SK-N-SH (cell line): ENCODE measurements around the gene EHD1. TPM values are rescaled to one million over a fixed set of nuclear protein-coding genes. Genes with fewer than 3 reads are reported as not detected.

Experiments used
- CTCF ChIA-PET: fragments of 300-600, 350-600 bp; formaldehyde crosslinking; extraction: SDS; loops from one replicate; lab custom pipeline; 2021; lab: Yijun Ruan, JAX
- POLR2A ChIA-PET: fragments of 350-600 bp; sonication (Branson Sonifier 250); formaldehyde crosslinking; extraction: SDS; loops from one replicate; lab custom pipeline; 2020; ENCODE audit warnings: antibody characterized with exemption, inconsistent platforms; lab: Yijun Ruan, JAX
- DNase-seq: peaks from one replicate; pipeline ENCODE4 v3.0.0; 2012
- H2AFZ ChIP-seq: fragments of 200-600 bp; sonication (generic); 2 replicates; pipeline ENCODE4 v1.8.1; 2016; ENCODE audit warnings: antibody characterized with exemption, mild to moderate bottlenecking, low read depth
- H3F3A ChIP-seq: fragments of 200-600 bp; sonication (generic); replicated peaks from 2 replicates; pipeline ENCODE3; 2016; ENCODE audit warnings: antibody characterized with exemption, mild to moderate bottlenecking; ENCODE audit not compliant: insufficient read depth
- H3K27ac ChIP-seq, 2 experiments: fragments of 200-500 bp in 1 of 2; fragments of 200-600 bp in 1 of 2; sonication (Bioruptor generic) in 1 of 2; sonication (generic), shearing (Covaris generic) in 1 of 2; 2 replicates each; pipeline versions ENCODE4 v1.5.1 to v1.6.1; 2014 to 2016; ENCODE audit warnings: low read depth in 2 of 2, inconsistent platforms in 1 of 2, low read length in 1 of 2, mild to moderate bottlenecking in 1 of 2, mixed read lengths in 1 of 2
- H3K27me3 ChIP-seq: fragments of 200-600 bp; sonication (generic), shearing (Covaris generic); 2 replicates; pipeline ENCODE4 v1.6.1; 2016; ENCODE audit warnings: mixed run types; ENCODE audit not compliant: insufficient read depth
- H3K36me3 ChIP-seq, 2 experiments: fragments of 200-500 bp in 1 of 2; fragments of 200-600 bp in 1 of 2; sonication (Bioruptor generic) in 1 of 2; sonication (generic) in 1 of 2; replicated peaks in 1 of 2; 2 replicates each; pipeline versions ENCODE3 to v1.5.1; 2014 to 2016; ENCODE audit warnings: low read length in 1 of 2, mild to moderate bottlenecking in 1 of 2; ENCODE audit not compliant: insufficient read depth in 2 of 2, control insufficient read depth in 1 of 2
- H3K4me1 ChIP-seq, 2 experiments: fragments of 200-500 bp in 1 of 2; fragments of 200-600 bp in 1 of 2; sonication (Bioruptor generic) in 1 of 2; sonication (generic), shearing (Covaris generic) in 1 of 2; 2 replicates each; pipeline versions ENCODE4 v1.5.1 to v1.6.1; 2014 to 2016; ENCODE audit warnings: low read depth in 1 of 2, low read length in 1 of 2, mixed run types in 1 of 2; ENCODE audit not compliant: insufficient read depth in 2 of 2, control insufficient read depth in 1 of 2
- H3K4me2 ChIP-seq: fragments of 200-600 bp; sonication (generic), shearing (Covaris generic); 2 replicates; pipeline ENCODE4 v1.6.1; 2017; ENCODE audit warnings: mixed run types
- H3K4me3 ChIP-seq, 2 experiments: fragments of 200-500 bp in 1 of 2; fragments of 200-600 bp in 1 of 2; sonication (Bioruptor generic) in 1 of 2; sonication (generic), shearing (Covaris generic) in 1 of 2; 2 replicates each; pipeline versions ENCODE4 v1.5.1 to v1.8.1; 2014 to 2016; ENCODE audit warnings: low read depth in 2 of 2, inconsistent platforms in 1 of 2, low read length in 1 of 2, mild to moderate bottlenecking in 1 of 2, mixed read lengths in 1 of 2, moderate library complexity in 1 of 2
- H3K79me2 ChIP-seq: fragments of 200-600 bp; sonication (generic); 2 replicates; pipeline ENCODE4 v1.8.1; 2017; ENCODE audit warnings: mild to moderate bottlenecking; ENCODE audit not compliant: insufficient read depth
- H3K9ac ChIP-seq: fragments of 200-600 bp; sonication (generic); 2 replicates; pipeline ENCODE4 v1.6.1; 2017; ENCODE audit warnings: mixed run types
- H3K9me2 ChIP-seq: fragments of 200-600 bp; sonication (generic); 2 replicates; pipeline ENCODE4 v1.6.1; 2017; ENCODE audit warnings: mixed run types
- H3K9me3 ChIP-seq: fragments of 200-600 bp; sonication (generic); 2 replicates; pipeline ENCODE4 v1.6.1; 2017; ENCODE audit warnings: mixed run types, mild to moderate bottlenecking, moderate library complexity
- H4K20me1 ChIP-seq: fragments of 200-600 bp; sonication (generic); 2 replicates; pipeline ENCODE4 v1.6.1; 2017; ENCODE audit warnings: mild to moderate bottlenecking, mixed run types; ENCODE audit not compliant: insufficient read depth
- EP300 ChIP-seq, 2 experiments: IDR thresholded peaks; 2 replicates each; pipeline versions ENCODE4 v1.4.0 to v1.6.1; 2012; ENCODE audit warnings: borderline replicate concordance in 1 of 2, low read depth in 1 of 2, low read length in 1 of 2
- FOXM1 ChIP-seq: IDR thresholded peaks from 2 replicates; pipeline ENCODE4 v1.4.0; 2012; ENCODE audit warnings: low read depth, mild to moderate bottlenecking
- GATA2 ChIP-seq: sonication (generic); formaldehyde crosslinking; IDR thresholded peaks from 2 replicates; pipeline ENCODE4 v1.5.0; 2020; ENCODE audit warnings: mild to moderate bottlenecking, missing genetic modification reagents
- MXI1 ChIP-seq: IDR thresholded peaks from 2 replicates; pipeline ENCODE4 v1.6.1; 2012; ENCODE audit warnings: mild to moderate bottlenecking, low read depth, low read length, improper control_type of control experiment
- NRF1 ChIP-seq: IDR thresholded peaks from 2 replicates; pipeline ENCODE4 v1.6.1; 2012; ENCODE audit warnings: low read depth, mild to moderate bottlenecking, low read length
- POLR2AphosphoS5 ChIP-seq: IDR thresholded peaks from 2 replicates; pipeline ENCODE4 v1.6.1; 2012; ENCODE audit warnings: low read depth, low read length
- RFX5 ChIP-seq: IDR thresholded peaks from 2 replicates; pipeline ENCODE4 v1.6.1; 2012; ENCODE audit warnings: mild to moderate bottlenecking, improper control_type of control experiment, low read length
- SIN3A ChIP-seq: IDR thresholded peaks from 2 replicates; pipeline ENCODE4 v1.6.1; 2012; ENCODE audit warnings: low read depth, mild to moderate bottlenecking, low read length, moderate library complexity, borderline replicate concordance
- TCF12 ChIP-seq: IDR thresholded peaks from 2 replicates; pipeline ENCODE4 v1.4.0; 2012
- YY1 ChIP-seq: IDR thresholded peaks from 2 replicates; pipeline ENCODE4 v1.4.0; 2012; ENCODE audit warnings: low read depth, mild to moderate bottlenecking
- WGBS: methylation state at CpG from one replicate; pipeline ENCODE4 v1.1.6; 2017; ENCODE audit warnings: low lambda C conversion rate; 5-methylcytosine and 5-hydroxymethylcytosine counted together
- polyA plus RNA-seq, 3 experiments: library from polyadenylated mRNA; depleted of rRNA; stranded (reverse); fragments of >200 nt; gene quantifications; 2 replicates each; pipeline ENCODE4 v1.2.3, GENCODE V29; 2012
- TF ChIP-seq, protein P1 (sequence below): fragments of 150-350 bp; IDR thresholded peaks from 2 replicates; pipeline ENCODE4 v1.6.1; 2016; ENCODE audit warnings: mild to moderate bottlenecking, low read depth, low read length
- TF ChIP-seq, protein P2 (sequence below): fragments of 200-600 bp; sonication (generic); IDR thresholded peaks from 2 replicates; pipeline ENCODE4 v1.6.1; 2017; ENCODE audit warnings: antibody characterized with exemption, mild to moderate bottlenecking, moderate library complexity
- TF ChIP-seq, protein P3 (sequence below): IDR thresholded peaks from 2 replicates; pipeline ENCODE4 v1.4.0; 2012; ENCODE audit warnings: low read depth, borderline replicate concordance

The EHD1 gene
- polyA plus RNA-seq, 1 of the 3 experiments (the other 2 are of a cell fraction): 93.3 TPM

DNA sequence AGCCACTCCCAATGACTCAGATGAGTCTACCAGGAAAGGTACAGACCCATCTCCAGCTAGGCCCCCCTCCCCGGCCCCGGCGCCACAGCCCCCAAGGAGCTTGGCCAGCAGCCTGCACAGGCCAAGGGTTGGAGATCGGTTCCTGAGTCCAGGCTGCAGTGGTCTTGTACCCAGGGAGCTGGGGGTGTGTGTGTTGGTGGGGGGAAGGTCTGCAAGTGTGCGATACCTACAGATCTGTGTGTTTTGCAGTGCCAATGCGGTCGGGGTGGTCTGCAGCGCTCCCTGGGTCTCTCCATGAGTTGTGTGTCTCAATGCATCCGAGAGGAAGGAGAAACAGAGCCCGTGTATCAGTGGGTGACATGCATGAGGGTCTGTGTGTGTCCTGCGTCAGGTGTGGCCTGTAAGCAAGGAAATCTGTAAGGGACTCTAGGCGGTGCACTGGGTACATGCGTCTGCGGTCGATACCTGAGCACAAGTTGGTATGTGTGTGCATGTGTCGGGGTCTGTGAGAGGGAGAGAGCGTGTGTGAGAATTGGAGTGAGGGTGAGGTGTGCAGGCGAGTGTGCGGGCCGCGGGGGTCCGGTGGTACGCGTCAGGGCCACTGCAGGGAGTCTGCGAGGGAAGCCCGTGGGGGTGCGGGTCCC, 34.6 kb downstream of the EHD1 start:
- Histone ChIP-seq H3K36me3 (no peaks in the 10 kb centered on the region), H3K9me3 (no peaks in the 10 kb centered on the region), H4K20me1 (no peaks in the 10 kb centered on the region), H3K9ac (no peak overlapping the region), H3K27ac (no peak overlapping the region), H3K4me3 (peak overlapping the region in 1 of 2 experiments; percentile 37; a peak in 2 of 4 replicates), H3K9me2 (no peaks in the 10 kb centered on the region), H3K79me2 (no peaks in the 10 kb centered on the region), H3K27me3 (no peaks in the 10 kb centered on the region), H2AFZ (no peak overlapping the region), H3F3A (peaks cover 15% of the 10 kb centered on the region), H3K4me1 (peaks cover 5 to 7% of the 10 kb centered on the region in 2 experiments; a peak in 2 of 4 replicates), H3K4me2 (no peak overlapping the region)
- WGBS: 78% methylated on average over 24 of the region's 27 CpGs
- DNase-seq: no peak
- CTCF ChIA-PET: interaction anchor here (1.0 to 12.8 kb wide), 15 partner anchors 9 to 491 kb away, joined by 3 to 530 read pairs (median 5); partner anchors contain the start of genes EHD1 and MAP4K2
- POLR2A ChIA-PET: no interaction called here
- TF ChIP-seq, protein P1, sequence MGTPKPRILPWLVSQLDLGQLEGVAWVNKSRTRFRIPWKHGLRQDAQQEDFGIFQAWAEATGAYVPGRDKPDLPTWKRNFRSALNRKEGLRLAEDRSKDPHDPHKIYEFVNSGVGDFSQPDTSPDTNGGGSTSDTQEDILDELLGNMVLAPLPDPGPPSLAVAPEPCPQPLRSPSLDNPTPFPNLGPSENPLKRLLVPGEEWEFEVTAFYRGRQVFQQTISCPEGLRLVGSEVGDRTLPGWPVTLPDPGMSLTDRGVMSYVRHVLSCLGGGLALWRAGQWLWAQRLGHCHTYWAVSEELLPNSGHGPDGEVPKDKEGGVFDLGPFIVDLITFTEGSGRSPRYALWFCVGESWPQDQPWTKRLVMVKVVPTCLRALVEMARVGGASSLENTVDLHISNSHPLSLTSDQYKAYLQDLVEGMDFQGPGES: no peak
- no peak for TF ChIP-seq TCF12
- no peak for TF ChIP-seq FOXM1
- no peak for TF ChIP-seq RFX5
- no peak for TF ChIP-seq EP300 (IDR thresholded peaks at IDR 0.05; ENCODE audit: borderline replicate concordance in 1 of 2, low read depth in 1 of 2, low read length in 1 of 2)
- TF ChIP-seq YY1: no peak
- TF ChIP-seq, protein P2, sequence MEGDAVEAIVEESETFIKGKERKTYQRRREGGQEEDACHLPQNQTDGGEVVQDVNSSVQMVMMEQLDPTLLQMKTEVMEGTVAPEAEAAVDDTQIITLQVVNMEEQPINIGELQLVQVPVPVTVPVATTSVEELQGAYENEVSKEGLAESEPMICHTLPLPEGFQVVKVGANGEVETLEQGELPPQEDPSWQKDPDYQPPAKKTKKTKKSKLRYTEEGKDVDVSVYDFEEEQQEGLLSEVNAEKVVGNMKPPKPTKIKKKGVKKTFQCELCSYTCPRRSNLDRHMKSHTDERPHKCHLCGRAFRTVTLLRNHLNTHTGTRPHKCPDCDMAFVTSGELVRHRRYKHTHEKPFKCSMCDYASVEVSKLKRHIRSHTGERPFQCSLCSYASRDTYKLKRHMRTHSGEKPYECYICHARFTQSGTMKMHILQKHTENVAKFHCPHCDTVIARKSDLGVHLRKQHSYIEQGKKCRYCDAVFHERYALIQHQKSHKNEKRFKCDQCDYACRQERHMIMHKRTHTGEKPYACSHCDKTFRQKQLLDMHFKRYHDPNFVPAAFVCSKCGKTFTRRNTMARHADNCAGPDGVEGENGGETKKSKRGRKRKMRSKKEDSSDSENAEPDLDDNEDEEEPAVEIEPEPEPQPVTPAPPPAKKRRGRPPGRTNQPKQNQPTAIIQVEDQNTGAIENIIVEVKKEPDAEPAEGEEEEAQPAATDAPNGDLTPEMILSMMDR: no peak
- TF ChIP-seq NRF1: no peak
- TF ChIP-seq GATA2 (CRISPR knock-in tag): no peak
- no peak for TF ChIP-seq MXI1
- TF ChIP-seq SIN3A: no peak
- TF ChIP-seq, protein P3, sequence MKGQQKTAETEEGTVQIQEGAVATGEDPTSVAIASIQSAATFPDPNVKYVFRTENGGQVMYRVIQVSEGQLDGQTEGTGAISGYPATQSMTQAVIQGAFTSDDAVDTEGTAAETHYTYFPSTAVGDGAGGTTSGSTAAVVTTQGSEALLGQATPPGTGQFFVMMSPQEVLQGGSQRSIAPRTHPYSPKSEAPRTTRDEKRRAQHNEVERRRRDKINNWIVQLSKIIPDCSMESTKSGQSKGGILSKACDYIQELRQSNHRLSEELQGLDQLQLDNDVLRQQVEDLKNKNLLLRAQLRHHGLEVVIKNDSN: no peak
- no peak for TF ChIP-seq POLR2AphosphoS5
